Activated CD8-positive, alpha-beta T cell treated with anti-CD3 and anti-CD28 coated beads, Interleukin-2, amount 10 ng/mL, durations not matched to agents 7 days and 5 days (primary cell): ENCODE measurements around the gene DPCD. TPM values are rescaled to one million over a fixed set of nuclear protein-coding genes. Genes with fewer than 3 reads are reported as not detected.
A peak's percentile ranks its signal among the peaks of the same experiment; 100 is the strongest.

ENCODE experiments used
- ATAC-seq: fragments of 150-1000 bp; cut with Tn5 transposase; one replicate; pipeline ENCODE4 v1.10.0; 2021; ENCODE audit warnings: moderate library complexity
- CTCF ChIA-PET: fragments of 350-600 bp; sonication (Branson Sonifier 250); formaldehyde crosslinking; loops from one replicate; lab custom pipeline; 2021; ENCODE audit warnings: antibody characterized with exemption; lab: Charles Lee
- POLR2A ChIA-PET: fragments of 350-600 bp; sonication (Branson Sonifier 250); formaldehyde crosslinking; loops from one replicate; lab custom pipeline; 2021; ENCODE audit warnings: antibody characterized with exemption; lab: Charles Lee
- DNase-seq: peaks from one replicate; pipeline ENCODE4 v3.0.0-alpha.2; 2020
- H3K27ac Mint-ChIP-seq: one replicate; pipeline ENCODE4 v1.8.0; 2021; ENCODE audit warnings: mild to moderate bottlenecking, mixed read lengths
- H3K27me3 Mint-ChIP-seq: one replicate; pipeline ENCODE4 v1.8.0; 2021; ENCODE audit warnings: low read depth, mixed read lengths
- H3K36me3 Mint-ChIP-seq: one replicate; pipeline ENCODE4 v1.8.0; 2021; ENCODE audit warnings: low read depth, mixed read lengths
- H3K4me1 Mint-ChIP-seq: one replicate; pipeline ENCODE4 v1.8.0; 2021; ENCODE audit warnings: low read depth, mixed read lengths
- H3K4me3 Mint-ChIP-seq: one replicate; pipeline ENCODE4 v1.8.0; 2021; ENCODE audit warnings: mild to moderate bottlenecking, mixed read lengths
- H3K9me3 Mint-ChIP-seq: one replicate; pipeline ENCODE4 v1.8.0; 2022; ENCODE audit warnings: mixed read lengths; ENCODE audit not compliant: insufficient read depth
- total RNA-seq, 2 experiments: library from RNA; stranded (reverse); gene quantifications; one replicate each; pipeline ENCODE4 v1.2.3, GENCODE V29; 2021

The DPCD gene
- total RNA-seq, 2 experiments from 2014 or later, result 5.1 to 6.2 TPM

GRCh38 chr10:101615525-101616116, 27.5 kb downstream of the DPCD start:
- Mint-ChIP-seq H3K4me3 (no peak overlapping the region), H3K9me3 (no peaks in the 10 kb centered on the region), H3K27me3 (no peaks in the 10 kb centered on the region), H3K27ac (no peak overlapping the region), H3K36me3 (peaks cover 10% of the 10 kb centered on the region), H3K4me1 (peaks cover 11% of the 10 kb centered on the region)
- no peak for ATAC-seq
- POLR2A ChIA-PET, result no interaction called here
- CTCF ChIA-PET, result interaction anchor here (2.6 kb wide), 1 partner anchor 13 kb away, joined by 11 read pairs; no protein-coding TSS in a partner anchor
- no peak for DNase-seq

- DNase-seq (no peak), ATAC-seq (no peak)
- Mint-ChIP-seq H3K27me3 (no peaks in the 10 kb centered on the region), H3K27ac (no peak overlapping the region), H3K4me1 (peaks cover 4% of the 10 kb centered on the region), H3K9me3 (no peaks in the 10 kb centered on the region), H3K4me3 (no peak overlapping the region), H3K36me3 (peaks cover 8% of the 10 kb centered on the region)
- ChIA-PET POLR2A (no interaction called here), CTCF (no interaction called here)
These were observed 28.4 kb downstream of the DPCD start for GRCh38 chr10:101616415-101617101.

GRCh38 chr10:101617102-101617823, 29.1 kb downstream of the DPCD start:
- POLR2A ChIA-PET, result no interaction called here
- no peak for ATAC-seq
- CTCF ChIA-PET, result interaction anchor here (1.3 kb wide), 1 partner anchor 15 kb away, joined by 3 read pairs; no protein-coding TSS in a partner anchor
- Mint-ChIP-seq H3K27me3 (no peaks in the 10 kb centered on the region), H3K9me3 (no peaks in the 10 kb centered on the region), H3K27ac (peak overlapping the region; percentile 54), H3K4me1 (no peaks in the 10 kb centered on the region), H3K36me3 (peaks cover 14% of the 10 kb centered on the region), H3K4me3 (no peak overlapping the region)
- no peak for DNase-seq

GRCh38 chr10:101617824-101618568, 29.9 kb downstream of the DPCD start:
- Mint-ChIP-seq H3K27me3 (no peaks in the 10 kb centered on the region), H3K27ac (peak overlapping the region; percentile 54), H3K4me3 (no peak overlapping the region), H3K36me3 (peaks cover 15% of the 10 kb centered on the region), H3K4me1 (no peaks in the 10 kb centered on the region), H3K9me3 (no peaks in the 10 kb centered on the region)
- ATAC-seq, result no peak
- DNase-seq, result no peak
- ChIA-PET CTCF (interaction anchor here (0.8 to 1.3 kb wide), 2 partner anchors 14 to 15 kb away, joined by 3 read pairs; no protein-coding TSS in a partner anchor), POLR2A (no interaction called here)

- Mint-ChIP-seq H3K27me3 (no peaks in the 10 kb centered on the region), H3K4me1 (no peaks in the 10 kb centered on the region), H3K9me3 (no peaks in the 10 kb centered on the region), H3K27ac (no peak overlapping the region), H3K36me3 (peaks cover 19% of the 10 kb centered on the region), H3K4me3 (no peak overlapping the region)
- no peak for ATAC-seq
- ChIA-PET POLR2A (no interaction called here), CTCF (no interaction called here)
- DNase-seq, result no peak
These were observed 30.8 kb downstream of the DPCD start for GRCh38 chr10:101618871-101619270.

- no peaks in the 10 kb centered on the region for H3K9me3 Mint-ChIP-seq
- no peak for ATAC-seq
- no peak overlapping the region for H3K4me3 Mint-ChIP-seq
- H3K27ac Mint-ChIP-seq, result no peak overlapping the region
- no peaks in the 10 kb centered on the region for H3K4me1 Mint-ChIP-seq
- H3K27me3 Mint-ChIP-seq, result no peaks in the 10 kb centered on the region
- H3K36me3 Mint-ChIP-seq, result peaks cover 21% of the 10 kb centered on the region
- POLR2A ChIA-PET, result no interaction called here
- CTCF ChIA-PET, result no interaction called here
- no peak for DNase-seq
These were observed 31.9 kb downstream of the DPCD start for GRCh38 chr10:101619983-101620382.

- ATAC-seq, result no peak
- peaks cover 22% of the 10 kb centered on the region for H3K36me3 Mint-ChIP-seq
- CTCF ChIA-PET, result interaction anchor here (1.8 kb wide), 1 partner anchor 21 kb away, joined by 9 read pairs; no protein-coding TSS in a partner anchor
These were observed 35.4 kb downstream of the DPCD start for GRCh38 chr10:101623528-101623927.

GRCh38 chr10:101624526-101625102, 36.5 kb downstream of the DPCD start:
- peaks cover 22% of the 10 kb centered on the region for H3K36me3 Mint-ChIP-seq
- H3K4me1 Mint-ChIP-seq, result no peaks in the 10 kb centered on the region
- no peak overlapping the region for H3K27ac Mint-ChIP-seq
- ChIA-PET POLR2A (no interaction called here), CTCF (no interaction called here)
- no peaks in the 10 kb centered on the region for H3K9me3 Mint-ChIP-seq
- H3K27me3 Mint-ChIP-seq, result no peaks in the 10 kb centered on the region
- H3K4me3 Mint-ChIP-seq, result no peak overlapping the region
- no peak for ATAC-seq
- no peak for DNase-seq

More at GRCh38 chr10:101623528-101623927, 35.4 kb downstream of the DPCD start:
- no peaks in the 10 kb centered on the region for H3K27me3 Mint-ChIP-seq
- no peak for DNase-seq
- no peaks in the 10 kb centered on the region for H3K4me1 Mint-ChIP-seq
- no peak overlapping the region for H3K4me3 Mint-ChIP-seq
- no peak overlapping the region for H3K27ac Mint-ChIP-seq
- no peaks in the 10 kb centered on the region for H3K9me3 Mint-ChIP-seq
- POLR2A ChIA-PET, result no interaction called here

GRCh38 chr10:101625821-101626412, 37.8 kb downstream of the DPCD start:
- Mint-ChIP-seq H3K9me3 (no peaks in the 10 kb centered on the region), H3K4me1 (no peaks in the 10 kb centered on the region), H3K4me3 (no peak overlapping the region), H3K27me3 (no peaks in the 10 kb centered on the region), H3K27ac (peak overlapping the region; percentile 6), H3K36me3 (peaks cover 23% of the 10 kb centered on the region)
- DNase-seq (no peak), ATAC-seq (no peak)
- CTCF ChIA-PET, result no interaction called here
- POLR2A ChIA-PET, result no interaction called here

GRCh38 chr10:101629837-101630632, 41.9 kb downstream of the DPCD start:
- POLR2A ChIA-PET, result no interaction called here
- Mint-ChIP-seq H3K27me3 (no peaks in the 10 kb centered on the region), H3K9me3 (no peaks in the 10 kb centered on the region), H3K4me3 (no peak overlapping the region), H3K4me1 (no peaks in the 10 kb centered on the region), H3K27ac (no peak overlapping the region), H3K36me3 (peaks cover 11% of the 10 kb centered on the region)
- DNase-seq (no peak), ATAC-seq (no peak)
- CTCF ChIA-PET, result interaction anchor here (1.1 kb wide), 1 partner anchor 151 kb away, joined by 4 read pairs; no protein-coding TSS in a partner anchor
